AG08396 (cell line): ENCODE measurements around the gene NHLRC4.

Experiments
- DNase-seq: peaks from one replicate; pipeline ENCODE4 v3.0.0; 2012; ENCODE audit warnings: low spot score, mixed read lengths

NHLRC4 gene

DNA sequence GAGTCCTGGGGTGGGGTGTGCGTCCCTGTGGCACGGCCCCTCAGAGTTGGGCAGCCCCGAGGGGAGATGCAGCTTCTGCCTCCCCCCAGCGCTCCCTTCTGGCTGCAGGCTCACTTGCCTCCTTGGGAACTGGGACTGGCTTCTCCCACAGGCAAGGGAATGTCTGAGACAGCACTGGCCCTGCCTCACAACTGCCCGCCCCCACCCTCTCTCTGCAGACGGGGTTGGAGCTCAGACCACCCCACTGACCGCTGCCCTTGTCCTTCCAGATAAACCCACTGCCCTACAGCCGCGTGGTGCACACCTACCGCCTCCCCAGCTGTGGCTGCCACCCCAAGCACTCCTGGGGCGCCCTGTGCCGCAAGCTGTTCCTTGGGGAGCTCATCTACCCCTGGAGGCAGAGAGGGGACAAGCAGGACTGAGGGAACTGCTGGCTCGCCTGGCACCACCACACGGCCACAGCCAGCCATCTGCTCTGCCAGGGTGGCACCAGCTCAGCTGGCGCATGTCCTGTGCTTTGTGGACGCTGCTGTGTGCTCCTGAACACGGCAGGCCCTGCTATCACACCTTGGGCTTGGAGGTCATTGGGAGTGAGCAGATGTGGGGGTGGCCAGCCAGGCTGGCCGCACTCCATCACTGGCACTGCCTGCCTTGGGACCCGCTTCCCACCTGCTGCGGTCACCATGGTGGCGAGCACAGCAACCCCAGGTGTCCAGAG is 16.0 kb downstream of the NHLRC4 start:
- no peak for DNase-seq

DNA sequence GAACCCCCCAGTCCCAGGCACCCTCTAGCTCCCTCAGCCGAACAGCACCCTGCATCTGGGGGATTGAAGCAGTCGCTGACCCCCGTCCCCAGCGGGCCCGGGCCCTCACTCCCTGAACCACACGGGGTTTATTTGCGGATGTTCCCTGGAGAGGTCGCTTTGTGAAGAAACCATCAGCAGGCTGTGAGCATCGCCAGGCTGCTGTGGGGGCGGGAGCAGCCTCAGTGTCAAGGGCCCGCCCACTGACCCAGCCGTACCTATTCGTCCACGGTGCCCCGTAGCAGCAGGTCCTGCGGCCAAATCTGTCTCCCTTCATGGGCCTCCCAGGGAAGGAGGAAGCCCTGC is 16.6 kb downstream of the NHLRC4 start:
- DNase-seq, result no peak

DNA sequence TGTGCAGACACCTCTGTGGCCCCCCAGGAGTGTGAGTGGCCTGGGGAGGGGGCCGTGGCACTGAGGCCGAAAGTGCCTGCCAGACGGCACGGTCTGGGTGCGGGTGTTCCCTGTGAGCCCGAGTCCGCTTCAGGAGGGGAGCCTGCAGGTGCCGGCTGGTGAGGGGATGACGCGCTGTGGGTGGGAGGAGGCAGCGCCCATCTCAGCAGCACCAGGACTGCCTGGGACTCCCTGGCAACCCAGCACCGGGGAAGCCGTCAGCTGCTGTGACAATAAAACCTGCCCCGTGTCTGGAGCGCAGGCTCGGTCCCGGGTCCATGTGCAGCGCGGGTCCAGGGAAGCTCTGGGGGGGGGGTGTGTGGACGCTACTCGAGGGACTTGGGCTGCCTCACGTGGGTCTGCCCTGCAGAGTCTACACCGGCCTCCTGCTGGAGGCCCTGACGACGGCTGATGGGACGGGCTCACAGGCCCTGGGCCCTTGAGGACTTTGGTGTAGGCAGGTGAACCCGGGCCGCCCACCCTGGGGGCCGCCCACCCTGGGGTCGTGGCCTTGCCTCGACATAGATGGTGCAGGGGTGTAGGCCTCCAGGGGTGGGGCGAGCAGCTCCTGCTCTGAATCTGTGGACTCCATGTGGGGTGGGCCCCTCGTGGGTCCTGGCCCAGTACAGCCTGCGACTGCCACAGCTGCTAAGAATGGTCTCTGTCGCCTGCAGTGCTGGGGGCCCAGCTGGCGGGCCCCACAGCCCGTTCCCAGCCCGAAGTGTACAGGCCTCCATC is 17.2 kb downstream of the NHLRC4 start:
- no peak for DNase-seq

DNA sequence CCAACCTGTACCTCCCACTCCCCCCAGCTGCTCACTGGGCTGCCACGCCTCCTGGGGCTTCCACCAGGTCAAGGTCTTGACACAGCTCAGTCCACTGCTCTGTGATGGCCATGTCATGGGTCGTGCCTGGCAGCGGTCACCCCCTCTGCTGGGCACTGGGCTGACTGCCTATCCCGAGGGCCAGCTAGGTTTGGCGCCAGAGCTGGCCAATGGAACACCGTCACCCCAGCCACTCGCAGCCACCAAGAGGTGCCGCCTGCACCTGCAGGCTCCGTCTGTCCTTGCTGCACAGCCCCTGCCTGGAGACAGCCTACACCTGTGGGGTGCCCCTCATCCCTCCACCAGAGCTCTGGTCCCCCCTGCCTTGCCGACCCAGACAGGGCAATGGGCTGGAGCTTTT is 18.5 kb downstream of the NHLRC4 start:
- DNase-seq, result peak; percentile 25

- no peak for DNase-seq
These were observed 19.3 kb downstream of the NHLRC4 start for GRCh38 chr16:586047-586644.

DNA sequence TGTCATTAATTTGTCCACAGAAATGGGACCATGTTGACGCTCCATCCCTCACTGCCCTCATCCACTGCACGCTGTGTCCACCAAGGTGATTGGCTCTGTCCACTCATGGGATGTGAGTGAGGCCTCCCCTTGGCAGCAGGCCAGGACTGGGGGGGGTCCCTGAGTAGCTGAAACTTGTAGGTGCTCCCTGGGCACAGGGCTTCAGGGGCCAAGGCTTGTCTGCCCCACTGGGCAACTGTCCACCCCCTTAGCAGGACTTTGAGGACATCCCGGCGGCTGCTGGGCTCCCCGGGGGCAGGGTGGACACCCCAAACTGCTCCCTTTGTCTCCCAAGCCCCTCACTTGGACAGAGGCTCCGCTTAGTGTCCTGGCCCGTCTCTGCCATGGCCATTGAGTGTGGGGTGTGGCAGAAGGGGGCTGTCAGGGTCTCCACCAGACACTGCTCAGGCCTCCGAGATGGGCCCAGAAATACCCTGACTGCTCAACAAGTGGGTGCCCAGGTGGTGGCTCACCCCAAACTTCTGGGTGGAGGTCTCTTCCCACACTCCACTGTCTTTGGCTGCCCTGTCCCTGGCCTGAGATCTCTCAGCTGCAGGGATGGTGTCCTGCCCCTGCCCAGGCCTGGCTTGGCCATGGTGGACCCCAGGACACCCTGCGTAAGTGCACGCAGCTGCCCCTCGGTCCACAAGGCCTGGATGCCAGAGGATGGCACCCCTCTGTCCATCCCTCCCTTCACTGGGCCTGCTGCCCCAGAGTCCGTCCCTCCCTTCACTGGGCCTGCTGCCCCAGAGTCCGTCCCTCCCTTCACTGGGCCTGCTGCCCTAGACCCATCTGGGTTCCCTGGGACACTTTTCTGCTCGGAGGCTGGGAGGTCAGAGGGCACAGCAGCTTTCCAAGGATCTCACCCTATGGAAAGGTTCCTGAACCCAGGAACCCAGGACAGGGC is 20.1 kb downstream of the NHLRC4 start:
- no peak for DNase-seq

- DNase-seq, result no peak
These were observed 21.8 kb downstream of the NHLRC4 start for GRCh38 chr16:588639-588888.

- DNase-seq, result peak; percentile 97
These were observed 22.3 kb downstream of the NHLRC4 start for GRCh38 chr16:588889-589657.

GRCh38 chr16:589658-590187 is 22.9 kb downstream of the NHLRC4 start, which contains the start of gene RAB40C:
TSS of gene RAB40C (plus strand) at chr16:590066. CDS start at chr16:590292, 226 bp downstream.
- DNase-seq, result peak; percentile 99

DNA sequence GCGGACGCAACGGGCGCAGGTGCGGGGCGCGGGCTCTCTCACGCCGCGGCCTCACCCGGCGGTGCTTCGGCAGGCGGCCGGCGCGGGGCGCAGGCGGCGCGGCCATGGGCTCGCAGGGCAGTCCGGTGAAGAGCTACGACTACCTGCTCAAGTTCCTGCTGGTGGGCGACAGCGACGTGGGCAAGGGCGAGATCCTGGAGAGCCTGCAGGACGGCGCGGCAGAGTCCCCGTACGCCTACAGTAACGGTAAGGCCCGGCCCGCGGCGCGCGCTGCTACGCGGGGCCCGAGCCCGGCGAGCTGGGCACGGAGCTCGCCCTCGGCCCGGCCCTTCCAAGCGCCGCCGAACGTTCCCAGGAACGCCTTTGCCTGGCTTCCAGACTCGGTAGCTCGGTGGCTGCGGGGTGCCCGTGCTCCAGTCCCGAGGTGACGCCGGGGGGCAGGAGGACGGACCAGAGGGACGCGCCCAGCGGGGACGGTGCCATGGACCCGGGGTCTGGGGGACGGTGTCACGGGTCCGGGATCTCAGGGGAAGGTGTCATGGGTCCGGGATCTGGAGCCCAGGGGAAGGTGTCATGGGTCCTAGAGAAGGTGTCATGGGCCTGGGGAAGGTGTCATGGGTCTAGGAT is 23.5 kb downstream of the NHLRC4 start:
- peak; percentile 70 for DNase-seq

- DNase-seq, result no peak
These were observed 24.0 kb downstream of the NHLRC4 start for GRCh38 chr16:590815-591200.

GRCh38 chr16:591231-591630 is 24.4 kb downstream of the NHLRC4 start:
- no peak for DNase-seq

DNA sequence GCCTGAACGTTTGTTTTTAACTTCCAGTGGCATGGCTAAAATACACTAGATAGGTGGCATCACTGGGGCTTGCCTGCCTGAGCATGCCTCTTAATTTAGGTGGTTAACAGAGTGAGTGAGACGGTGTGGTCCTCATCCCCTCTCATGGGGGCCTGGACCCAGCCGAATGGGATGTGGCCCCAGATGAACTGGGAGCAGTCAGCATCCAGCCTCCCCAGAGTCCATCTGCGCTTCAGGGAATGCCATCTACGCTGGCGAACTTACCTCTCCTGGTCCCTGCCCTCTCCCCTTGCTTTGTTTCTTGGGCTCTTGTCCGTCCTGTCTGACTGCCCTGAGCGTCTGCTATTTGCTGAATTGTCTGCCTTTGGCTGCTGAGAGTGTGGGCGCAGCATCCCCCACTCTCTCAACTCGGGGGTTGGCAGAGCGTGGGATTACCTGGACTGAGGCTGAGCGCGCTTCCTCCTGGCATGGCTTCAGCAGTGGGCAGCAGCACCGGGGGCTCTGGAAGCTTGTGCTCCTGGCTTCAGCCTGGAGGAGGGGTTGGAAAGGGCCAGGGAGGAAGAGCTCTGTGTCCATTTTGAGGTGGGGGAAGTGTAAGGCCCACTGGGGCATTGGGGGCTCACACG is 25.2 kb downstream of the NHLRC4 start:
- DNase-seq, result no peak

DNA sequence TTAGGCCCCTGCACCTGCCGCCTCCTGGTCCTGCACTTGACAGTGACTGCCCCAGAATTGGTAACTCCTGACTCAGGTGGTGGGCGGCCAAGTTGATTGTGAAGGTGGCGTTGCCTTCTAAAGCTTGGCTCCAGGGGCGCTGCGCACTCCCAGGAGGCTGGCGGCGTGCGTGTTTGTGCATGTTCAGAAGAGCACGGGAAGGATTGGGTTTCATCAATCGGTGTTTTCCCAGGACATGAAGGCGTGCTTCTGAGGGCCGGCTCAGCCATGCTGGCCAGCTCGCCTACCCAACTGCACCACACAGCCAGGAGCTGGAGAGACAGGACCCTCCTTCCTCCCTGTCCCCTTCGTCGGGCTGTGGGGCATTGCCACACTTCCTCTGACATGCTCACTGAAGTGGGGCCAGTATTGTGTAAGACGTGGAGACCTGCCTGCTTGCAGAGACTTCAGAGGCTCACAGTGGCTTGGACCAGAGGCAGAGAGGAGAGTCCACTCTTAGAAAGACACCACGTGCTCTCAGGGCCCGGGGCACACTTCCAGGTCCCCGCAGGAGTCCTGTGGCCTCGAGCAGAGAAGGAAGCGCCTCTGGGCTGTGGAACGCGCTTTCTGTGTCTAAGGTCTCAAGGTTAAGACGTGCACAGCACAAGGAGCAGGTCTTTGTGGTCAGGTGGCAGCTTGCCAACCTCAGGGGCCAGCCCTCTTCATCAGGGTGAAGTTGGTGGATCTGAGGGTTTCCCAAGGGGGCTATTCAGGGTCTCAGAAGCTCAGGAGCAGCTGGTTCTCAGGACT is 25.9 kb downstream of the NHLRC4 start:
- no peak for DNase-seq

DNA sequence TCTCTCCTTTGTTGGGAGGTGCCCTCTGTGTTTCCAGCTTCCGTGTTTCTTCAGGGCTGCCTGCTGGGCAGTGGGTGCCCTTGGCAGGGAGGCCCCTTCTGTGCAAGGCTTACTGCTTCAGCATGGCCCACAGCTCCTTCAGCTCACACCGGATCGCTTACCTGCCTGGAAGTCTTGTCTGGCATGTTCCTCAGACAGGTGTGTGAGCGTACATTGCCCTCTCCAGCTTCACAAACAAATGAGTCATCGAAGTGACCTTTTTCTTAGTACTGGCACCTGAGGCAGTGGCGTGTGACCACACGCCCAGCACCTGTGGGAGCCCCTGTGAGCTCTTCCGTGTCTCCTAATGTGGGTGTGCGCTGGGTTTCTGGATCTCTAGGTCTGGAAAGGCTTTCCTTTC is 26.6 kb downstream of the NHLRC4 start:
- no peak for DNase-seq

- DNase-seq, result no peak
These were observed 27.0 kb downstream of the NHLRC4 start for GRCh38 chr16:593807-594206.

- no peak for DNase-seq
These were observed 28.3 kb downstream of the NHLRC4 start for GRCh38 chr16:595094-595528.

- no peak for DNase-seq
These were observed 29.3 kb downstream of the NHLRC4 start for GRCh38 chr16:595942-596735.

DNA sequence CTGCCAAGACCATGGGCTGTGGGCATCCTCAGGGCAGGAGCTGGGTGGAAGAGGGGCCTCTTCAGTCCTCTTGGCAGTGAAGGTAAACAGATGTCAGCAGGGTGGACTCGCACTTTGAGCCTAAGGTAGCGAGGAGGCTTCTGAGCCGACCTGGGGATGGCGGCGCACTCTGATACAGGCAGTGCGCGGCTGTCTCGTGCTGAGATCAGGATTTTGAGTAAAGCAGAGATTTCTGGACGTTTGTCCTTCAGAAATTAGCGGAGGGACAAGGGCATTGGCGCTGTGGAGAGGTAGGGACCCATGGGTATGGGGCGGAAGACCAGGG is 29.9 kb downstream of the NHLRC4 start:
- DNase-seq, result no peak
